Activated gamma-delta T cell treated with anti-CD3 and anti-CD28 coated beads, Interleukin-2, amount 50 U/mL, for 16 hours (primary cell): ENCODE data around the gene RAB21.
"Not testable (repeated sequence)": the region's sequence is repeated elsewhere in the genome, so short reads cannot be mapped to it uniquely, and the experiment has no call there.

Experiments used
- DNase-seq: peaks from one replicate; pipeline ENCODE4 v3.0.0-alpha.2; 2020; ENCODE audit warnings: low read depth

The RAB21 gene

GRCh38 chr12:71799106-71799505, 44.4 kb downstream of the RAB21 start:
- no peak for DNase-seq

DNA sequence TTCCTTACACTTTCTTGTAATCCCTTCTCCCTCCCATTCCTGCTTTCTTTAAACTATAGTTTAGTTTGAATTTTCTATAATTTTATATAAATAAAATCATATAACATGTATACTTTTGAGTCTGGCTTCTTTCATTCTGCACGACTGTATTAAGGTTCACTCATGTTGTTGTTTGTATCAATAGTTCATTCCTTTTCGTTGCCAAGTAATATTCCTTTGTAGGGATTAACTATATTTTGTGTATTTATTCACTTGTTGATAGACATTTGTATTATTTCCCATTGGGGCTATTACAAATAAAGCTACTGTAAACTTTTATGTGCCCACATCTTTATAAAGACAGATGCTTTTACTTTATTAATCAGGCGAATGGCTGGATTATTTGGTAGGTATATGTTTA, 45.5 kb downstream of the RAB21 start:
- DNase-seq: no peak

- DNase-seq: no peak
These were observed 49.8 kb downstream of the RAB21 start for GRCh38 chr12:71804505-71804904.

DNA sequence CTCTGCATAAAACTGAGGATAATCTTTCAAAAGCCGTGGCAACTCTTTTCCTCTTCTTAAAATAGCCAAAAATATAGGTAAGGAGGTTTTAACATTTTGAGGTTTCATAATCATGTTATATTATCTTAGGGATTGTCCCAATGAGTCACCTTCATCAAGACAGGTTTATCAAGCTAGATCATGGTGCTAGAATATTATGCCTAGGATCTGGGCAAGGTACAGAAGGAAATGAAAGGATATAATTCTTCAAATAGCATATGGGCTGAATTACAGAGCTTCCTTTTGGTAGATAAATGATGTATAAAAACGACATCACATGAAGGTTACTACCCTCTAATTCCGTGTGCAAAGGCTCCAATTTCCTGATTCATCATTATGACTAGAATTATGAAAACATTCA, 56.3 kb downstream of the RAB21 start:
- DNase-seq: no peak

DNA sequence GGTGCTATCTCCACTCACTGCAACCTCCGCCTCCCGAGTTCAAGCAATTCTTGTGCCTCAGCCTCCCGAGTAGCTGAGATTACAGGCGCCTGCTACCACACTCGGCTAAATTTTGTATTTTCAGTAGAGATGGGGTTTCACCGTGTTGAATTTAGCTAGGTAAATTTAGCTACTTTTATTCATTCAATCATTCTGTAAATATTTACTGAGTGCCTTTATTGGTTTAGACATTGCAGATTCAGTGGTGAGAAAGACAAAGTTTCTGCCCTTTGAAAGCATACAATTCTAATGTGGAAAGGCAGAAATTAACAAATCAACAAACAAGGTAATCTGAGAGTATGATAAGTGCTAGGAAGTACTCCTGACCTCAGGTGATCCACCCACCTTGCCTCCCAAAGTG, 60.6 kb downstream of the RAB21 start:
- not testable (repeated sequence) for DNase-seq

DNA sequence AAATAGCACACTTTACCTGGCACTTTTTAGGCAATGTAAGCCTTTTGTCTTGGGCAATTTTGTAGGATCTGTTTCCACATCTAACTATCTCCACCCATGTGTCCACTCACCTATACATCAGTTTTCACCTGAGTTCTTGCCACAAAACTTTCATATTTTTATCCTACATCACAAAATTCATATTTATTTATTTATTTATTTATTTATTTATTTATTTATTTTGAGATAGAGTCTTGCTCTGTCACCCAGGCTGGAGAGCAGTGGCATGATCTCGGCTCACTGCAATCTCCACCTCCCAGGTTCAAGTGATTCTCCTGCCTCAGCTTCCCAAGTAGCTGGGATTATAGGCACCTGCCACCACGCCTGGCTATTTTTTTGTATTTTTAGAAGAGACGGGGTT, 67.4 kb downstream of the RAB21 start:
- not testable (repeated sequence) for DNase-seq

- DNase-seq: no peak
These were observed 74.2 kb downstream of the RAB21 start for GRCh38 chr12:71828813-71829212.

DNA sequence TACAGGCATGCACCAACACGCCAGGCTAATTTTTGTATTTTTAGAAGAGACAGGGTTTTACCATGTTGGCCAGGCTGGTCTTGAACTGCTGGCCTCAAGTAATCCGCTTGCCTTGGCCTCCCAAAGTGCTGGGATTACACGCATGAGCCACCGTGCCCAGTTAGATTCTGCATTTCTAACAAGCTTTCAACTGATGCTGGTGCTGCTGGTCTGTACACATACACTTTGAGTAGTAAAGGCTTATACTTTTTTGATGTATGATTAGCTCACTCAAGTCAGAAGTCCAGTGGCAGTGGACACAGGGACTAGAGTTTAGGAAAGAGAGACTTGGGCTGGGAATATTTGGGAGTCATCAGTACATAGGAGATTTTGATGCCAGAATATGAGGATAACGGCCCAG, 82.7 kb downstream of the RAB21 start:
- no peak for DNase-seq

DNA sequence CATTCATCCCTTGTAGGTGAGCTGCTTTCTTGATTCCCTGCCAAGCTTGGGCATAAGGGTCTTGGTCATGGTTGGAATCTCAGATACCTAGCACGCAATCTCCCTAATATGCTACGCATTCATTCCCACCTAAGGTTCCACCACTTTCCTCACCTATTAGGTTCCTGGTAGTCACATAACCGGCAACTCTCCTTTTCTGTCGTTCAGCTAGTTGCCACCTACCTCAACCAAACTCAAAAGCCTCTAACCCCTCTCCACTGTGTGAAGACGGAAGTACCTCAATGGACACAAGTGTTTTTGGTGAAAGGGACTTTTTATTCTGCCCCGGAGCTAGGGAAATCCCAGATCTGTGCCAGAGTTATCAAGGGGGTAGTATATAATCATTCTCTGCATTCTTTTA, 83.6 kb downstream of the RAB21 start:
- no peak for DNase-seq

- no peak for DNase-seq
These were observed 84.0 kb downstream of the RAB21 start for GRCh38 chr12:71838676-71839075.

- no peak for DNase-seq
These were observed 85.7 kb downstream of the RAB21 start for GRCh38 chr12:71840231-71840847.

DNA sequence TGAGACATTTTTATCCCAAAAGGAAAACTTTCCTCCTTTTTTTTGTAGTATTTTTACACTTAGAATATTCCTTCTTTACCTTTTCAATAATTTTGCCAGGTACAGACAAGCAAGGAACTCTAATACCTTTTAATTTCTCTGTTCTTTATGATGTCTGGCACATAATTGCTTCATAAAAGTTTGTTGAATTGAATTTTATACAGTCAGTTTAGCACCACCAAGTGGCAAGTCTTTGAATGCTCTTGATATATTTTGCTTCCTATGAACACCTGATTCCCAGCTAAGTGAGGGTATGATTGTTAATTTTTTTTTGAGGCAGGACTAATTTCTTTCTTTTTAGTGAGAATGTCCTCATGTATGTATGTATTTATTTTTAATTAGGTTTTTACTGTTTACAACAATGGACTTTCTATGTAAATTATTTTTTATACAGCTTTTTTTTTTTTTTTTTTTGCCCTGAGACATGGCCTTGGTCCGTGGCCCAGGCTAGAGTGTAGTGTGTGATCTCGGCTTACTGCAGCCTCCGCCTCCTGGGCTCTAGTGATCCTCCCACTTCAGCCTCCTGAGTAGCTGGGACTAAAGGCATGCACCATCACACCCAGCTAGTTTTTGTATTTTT, 91.8 kb downstream of the RAB21 start:
- no peak for DNase-seq

GRCh38 chr12:71848212-71848611, 93.5 kb downstream of the RAB21 start:
- no peak for DNase-seq

DNA sequence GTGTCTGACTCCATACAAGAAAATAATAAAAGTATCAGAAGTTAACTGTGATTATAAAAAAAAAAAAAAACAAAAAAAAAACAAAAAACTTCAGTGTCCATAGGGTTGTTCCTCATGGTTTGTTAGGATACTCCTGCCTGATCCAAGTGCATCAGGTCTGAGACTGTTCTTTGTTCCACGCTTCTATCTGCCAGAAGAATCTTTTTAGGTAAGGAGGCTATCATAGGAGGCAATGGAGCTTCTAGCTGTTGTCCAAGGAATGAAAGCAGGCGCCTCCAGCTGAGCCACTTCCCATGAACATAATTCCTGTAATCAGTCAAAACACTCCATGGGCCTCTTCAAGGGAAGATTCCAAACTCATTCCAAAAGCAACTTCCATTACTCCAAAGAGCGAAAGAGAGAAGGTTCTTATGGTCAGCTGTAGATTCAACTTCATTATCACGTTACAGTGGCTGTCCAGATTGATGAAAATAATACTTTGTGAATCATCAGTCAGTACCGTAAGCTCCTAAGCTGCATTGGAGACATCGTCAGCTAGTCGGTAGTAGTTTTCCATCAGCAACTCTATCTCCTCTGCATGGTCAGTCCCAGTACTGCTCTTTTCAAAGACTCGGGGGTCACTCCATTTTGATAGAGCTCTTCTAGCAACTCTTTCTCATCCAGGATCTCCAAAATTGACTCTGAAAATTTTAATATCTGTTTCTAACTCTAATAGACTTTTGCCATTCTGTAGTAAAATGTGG, 94.6 kb downstream of the RAB21 start:
- DNase-seq: no peak
